Measurements from ENCODE around the gene EDIL3.

DNA sequence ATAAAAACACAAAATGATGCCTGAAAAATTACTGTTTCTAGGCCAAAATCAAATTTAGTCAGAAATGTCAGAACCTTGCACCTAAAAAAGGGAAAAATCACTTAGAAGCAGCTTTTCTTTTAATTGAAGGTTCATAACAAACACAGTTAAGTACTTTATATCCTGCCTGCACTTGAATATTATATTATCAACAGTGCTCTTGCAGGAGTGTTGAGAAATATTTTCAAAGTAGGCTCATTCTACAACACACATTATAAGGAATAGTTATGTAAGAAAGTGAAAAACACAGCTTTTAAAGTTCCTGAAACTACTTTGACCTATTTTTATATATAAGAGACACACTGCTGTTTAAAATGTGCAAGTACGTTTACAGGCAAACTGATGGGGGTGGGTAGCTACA, 8.3 kb downstream of the EDIL3 start:
- TF ChIP-seq TCF7 (IDR thresholded peaks at IDR 0.05; ENCODE audit: borderline replicate concordance) (no peak), TCF12 (IDR thresholded peaks at IDR 0.05; ENCODE audit: low read depth, low read length) (no peak), RAD21 (IDR thresholded peaks at IDR 0.05; ENCODE audit: insufficient read depth, low read depth, low read length) (no peak), YY1 (IDR thresholded peaks at IDR 0.05; ENCODE audit: low read depth, low read length) (no peak), RFX5 (IDR thresholded peaks at IDR 0.05; ENCODE audit: low read depth, low read length) (no peak), SIN3A (IDR thresholded peaks at IDR 0.05; ENCODE audit: low read depth, low read length) (no peak)
- TF ChIP-seq, protein P1, sequence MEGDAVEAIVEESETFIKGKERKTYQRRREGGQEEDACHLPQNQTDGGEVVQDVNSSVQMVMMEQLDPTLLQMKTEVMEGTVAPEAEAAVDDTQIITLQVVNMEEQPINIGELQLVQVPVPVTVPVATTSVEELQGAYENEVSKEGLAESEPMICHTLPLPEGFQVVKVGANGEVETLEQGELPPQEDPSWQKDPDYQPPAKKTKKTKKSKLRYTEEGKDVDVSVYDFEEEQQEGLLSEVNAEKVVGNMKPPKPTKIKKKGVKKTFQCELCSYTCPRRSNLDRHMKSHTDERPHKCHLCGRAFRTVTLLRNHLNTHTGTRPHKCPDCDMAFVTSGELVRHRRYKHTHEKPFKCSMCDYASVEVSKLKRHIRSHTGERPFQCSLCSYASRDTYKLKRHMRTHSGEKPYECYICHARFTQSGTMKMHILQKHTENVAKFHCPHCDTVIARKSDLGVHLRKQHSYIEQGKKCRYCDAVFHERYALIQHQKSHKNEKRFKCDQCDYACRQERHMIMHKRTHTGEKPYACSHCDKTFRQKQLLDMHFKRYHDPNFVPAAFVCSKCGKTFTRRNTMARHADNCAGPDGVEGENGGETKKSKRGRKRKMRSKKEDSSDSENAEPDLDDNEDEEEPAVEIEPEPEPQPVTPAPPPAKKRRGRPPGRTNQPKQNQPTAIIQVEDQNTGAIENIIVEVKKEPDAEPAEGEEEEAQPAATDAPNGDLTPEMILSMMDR (IDR thresholded peaks at IDR 0.05 in 2 of 3, conservative IDR thresholded peaks at IDR 0.05 in 1 of 3; ENCODE audit: control insufficient read depth in 2 of 3, extremely low read depth in 1 of 3, insufficient read depth in 1 of 3, low read depth in 3 of 3, low read length in 3 of 3), result no peak
- TF ChIP-seq, protein P2, sequence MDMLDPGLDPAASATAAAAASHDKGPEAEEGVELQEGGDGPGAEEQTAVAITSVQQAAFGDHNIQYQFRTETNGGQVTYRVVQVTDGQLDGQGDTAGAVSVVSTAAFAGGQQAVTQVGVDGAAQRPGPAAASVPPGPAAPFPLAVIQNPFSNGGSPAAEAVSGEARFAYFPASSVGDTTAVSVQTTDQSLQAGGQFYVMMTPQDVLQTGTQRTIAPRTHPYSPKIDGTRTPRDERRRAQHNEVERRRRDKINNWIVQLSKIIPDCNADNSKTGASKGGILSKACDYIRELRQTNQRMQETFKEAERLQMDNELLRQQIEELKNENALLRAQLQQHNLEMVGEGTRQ (IDR thresholded peaks at IDR 0.05; ENCODE audit: borderline replicate concordance, low read depth, low read length), result no peak
- TF ChIP-seq, protein P3, sequence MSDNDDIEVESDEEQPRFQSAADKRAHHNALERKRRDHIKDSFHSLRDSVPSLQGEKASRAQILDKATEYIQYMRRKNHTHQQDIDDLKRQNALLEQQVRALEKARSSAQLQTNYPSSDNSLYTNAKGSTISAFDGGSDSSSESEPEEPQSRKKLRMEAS (IDR thresholded peaks at IDR 0.05; ENCODE audit: low read depth, low read length), result no peak
